HG02970 (cell line): ENCODE data around the gene OLFML2A.
"Not testable (repeated sequence)": the region's sequence is repeated elsewhere in the genome, so short reads cannot be mapped to it uniquely, and the experiment has no call there.

ENCODE experiments used
- ATAC-seq: cut with Tn5 transposase; IDR thresholded peaks from one replicate; pipeline ENCODE4 v1.9.1; 2021; ENCODE audit warnings: mild to moderate bottlenecking, moderate library complexity, moderate number of reproducible peaks; ENCODE audit not compliant: unreplicated experiment, low FRiP score

The OLFML2A gene

DNA sequence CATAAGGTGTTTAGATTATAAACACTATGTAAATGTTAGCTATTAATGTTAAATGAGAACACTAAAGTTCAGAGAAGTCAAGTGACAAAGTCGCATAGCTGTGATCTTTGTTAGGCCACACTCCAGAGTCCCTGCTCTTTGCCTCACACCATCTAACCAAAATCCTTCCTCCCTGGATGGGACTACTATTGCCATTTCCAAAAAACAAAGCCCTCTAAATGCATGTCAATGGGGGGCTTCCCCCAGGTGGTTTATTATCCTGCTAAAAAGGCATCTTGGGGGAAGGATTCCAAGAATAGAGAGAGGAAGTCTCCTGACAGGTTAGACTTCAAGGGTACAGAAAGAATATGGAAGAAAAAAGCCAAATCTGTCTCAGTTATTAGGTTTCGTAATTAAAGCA is 16.2 kb upstream of the OLFML2A start:
- ATAC-seq: no peak

DNA sequence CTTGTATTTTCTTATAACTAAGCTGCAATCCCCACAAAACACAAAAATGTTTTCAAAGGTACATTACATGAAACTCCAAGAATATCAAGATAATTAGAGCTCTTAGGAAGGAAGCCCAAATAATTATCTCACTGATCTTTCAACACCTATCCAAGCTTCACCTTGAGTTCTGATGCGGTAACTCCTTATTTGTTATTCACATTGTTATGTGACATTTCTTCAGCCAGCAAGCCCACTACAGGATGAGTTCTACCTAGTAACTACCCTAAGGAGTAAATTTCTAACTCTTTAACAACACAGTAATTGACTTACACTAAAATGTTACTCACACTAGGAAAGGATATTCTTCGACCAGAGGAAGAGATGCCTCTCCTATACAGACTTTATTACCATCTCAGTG is 15.7 kb upstream of the OLFML2A start:
- ATAC-seq: no peak

DNA sequence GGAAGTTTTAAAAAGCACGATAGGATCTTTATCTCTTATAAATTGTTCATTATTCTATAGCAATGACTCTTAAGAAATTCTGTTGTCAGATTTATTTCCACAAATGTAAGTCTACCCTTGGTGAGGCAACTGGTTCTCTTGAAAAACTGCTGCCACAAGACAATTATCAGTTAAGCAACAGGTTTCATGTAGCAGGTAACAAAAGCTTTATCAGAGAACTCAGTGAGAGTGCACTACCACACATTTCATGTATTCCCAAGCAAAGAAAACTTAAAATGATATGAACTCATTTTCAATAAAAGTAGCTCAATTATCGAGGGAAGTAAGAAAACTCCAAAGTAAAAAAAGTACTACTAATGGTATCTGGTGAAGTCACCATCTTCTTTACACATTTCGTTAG is 15.2 kb upstream of the OLFML2A start:
- no peak for ATAC-seq

DNA sequence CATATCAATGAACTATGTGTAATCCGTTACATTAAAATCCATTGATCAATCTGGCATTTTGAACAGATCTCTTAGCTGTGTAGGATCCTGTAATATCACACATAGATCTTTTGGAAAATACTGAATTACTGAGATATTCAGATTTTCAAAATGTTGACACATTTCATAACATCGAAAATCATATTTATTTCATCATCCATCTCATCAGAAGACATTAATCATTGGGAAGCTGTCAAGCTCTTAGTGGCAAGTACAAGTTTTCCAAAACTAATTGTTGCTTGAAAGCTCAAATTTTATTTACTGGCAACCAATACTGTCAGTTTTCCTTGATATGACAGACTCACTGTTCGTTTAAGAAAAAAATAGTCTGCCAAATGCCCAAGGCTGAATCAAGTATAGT is 14.3 kb upstream of the OLFML2A start:
- ATAC-seq: no peak

DNA sequence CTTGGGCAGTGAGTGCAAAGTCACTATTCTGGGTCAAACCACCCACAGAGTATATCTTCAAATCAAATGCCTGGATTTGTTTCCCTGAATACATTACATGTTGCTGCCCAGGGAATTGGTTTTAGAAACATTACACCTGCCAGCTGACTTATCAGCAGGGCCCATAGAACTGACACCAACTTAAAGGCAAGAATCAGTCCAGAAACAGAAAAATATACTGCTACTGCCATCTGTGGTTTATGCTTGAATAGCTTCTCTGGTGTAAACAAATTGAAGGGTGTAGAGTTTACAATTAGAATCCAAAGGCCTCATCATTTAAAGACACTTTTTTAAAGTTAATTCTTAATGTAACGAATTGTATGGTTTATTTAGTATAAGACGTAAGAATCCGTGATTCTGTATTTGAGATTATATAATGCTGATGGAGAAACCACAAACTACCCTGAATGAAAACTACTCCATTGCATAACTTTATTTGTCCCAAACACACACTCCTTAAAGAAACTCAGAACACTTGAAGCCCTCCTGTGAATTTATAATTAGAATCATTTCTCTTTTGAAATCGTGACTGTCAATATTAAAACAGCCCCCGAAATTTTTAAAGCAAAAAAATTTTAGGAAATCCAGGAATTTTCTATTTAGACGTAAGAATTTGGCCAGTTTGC is 12.0 kb upstream of the OLFML2A start:
- ATAC-seq: no peak

DNA sequence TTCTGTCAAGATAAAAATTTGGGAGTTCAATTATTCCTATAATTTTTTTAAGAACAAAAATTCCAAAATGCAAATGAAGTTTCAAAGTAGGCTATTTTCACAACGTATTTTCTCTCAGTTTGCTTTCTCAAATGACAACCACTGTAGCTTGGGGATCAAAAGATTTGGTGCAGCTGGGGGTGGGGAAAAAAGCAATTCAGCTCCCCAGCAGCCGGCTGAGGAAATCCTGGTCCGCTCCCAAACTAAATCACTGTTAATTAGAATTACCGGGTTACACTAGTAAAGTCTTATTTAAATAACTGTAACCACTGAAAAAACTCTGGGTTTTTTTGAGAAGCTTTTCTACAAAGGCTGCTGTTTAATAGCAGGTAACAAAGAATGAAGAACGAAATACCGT is 11.5 kb upstream of the OLFML2A start:
- no peak for ATAC-seq

DNA sequence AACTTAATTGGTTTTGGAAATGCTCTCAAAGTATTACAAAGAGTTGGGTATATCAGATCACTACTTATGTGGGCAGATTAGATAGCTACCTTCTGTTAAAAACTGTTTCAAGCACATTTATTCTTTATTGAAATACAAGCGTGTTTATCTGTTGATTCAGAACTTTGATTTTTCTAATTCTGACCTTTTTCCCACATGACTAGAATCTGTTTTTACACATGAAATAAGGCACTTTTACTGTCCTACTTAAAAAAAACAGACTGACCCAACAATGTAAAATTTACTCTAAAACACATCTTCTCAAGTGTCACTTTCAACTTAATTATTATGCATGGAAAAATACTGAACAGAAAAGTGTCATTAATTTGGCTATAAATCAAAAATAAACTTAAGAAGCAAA is 10.6 kb upstream of the OLFML2A start:
- ATAC-seq: no peak

DNA sequence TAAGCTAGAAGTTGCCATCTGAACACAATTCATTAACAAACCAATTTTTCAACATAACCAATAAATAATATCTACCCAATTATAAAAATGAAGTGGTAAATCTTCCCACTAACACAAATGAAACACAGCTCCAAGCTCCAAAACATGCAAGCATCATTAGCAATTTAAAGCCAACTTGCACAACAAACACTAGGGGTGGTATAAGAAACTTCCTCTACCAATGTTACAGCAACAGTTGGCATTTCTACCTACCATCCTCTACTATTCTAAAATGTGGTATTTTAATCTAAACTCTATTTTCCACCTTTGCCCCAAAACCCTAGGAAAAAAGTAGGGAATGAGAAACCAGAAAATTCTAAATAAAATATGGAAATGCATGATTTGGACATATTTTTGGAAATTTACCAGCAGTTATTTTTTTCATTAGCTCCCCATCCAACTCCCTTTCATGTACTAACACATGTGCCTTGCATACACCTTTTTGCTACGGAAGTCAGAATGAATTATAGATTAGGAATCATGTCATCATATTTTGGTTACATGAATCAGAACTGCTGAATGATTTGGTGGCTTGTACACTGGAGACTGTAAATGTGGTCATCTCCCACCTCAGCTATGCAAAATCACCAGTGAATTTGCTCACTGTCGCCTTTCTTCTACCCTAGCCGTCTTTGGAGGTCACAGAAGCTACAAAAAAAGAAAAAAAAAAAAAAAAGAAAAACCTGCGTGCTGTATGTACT is 9.9 kb upstream of the OLFML2A start:
- ATAC-seq: no peak

DNA sequence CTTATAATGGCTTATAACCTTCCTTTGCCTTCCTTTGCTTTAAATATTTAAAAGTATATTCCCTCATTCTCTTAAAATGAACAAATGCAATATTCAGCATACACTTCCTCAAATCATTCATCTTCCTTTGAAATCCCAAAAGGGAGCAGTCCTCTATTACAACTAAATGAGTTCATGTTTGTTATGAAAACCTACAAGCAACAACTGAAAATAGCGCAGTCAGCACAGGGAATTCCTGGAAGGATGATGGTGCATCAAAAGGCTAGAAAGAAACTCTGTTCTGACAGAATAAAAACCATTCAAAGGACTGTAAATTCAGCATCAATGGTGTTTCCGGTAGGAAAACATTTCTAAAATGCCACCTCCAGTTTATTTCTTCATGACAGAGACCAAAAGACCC is 9.1 kb upstream of the OLFML2A start:
- no peak for ATAC-seq

DNA sequence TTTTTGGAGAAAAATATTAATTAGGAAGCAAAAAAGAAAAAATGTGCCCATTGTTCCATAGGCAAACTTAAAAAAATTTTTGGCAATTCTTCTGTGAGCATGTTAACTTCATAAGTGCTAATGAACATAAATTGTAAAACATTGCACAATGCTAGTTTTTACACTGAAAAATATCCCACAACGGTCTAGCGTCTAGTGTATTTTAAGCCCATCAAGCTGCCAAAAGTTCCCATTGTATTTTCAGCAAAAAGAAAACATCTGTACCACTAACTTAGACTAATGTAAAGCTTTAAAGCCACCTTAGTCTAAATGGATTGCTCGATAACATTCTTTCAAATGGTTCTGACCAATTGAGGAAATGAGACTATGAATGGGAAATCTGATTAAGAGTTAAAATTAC is 8.6 kb upstream of the OLFML2A start:
- no peak for ATAC-seq

DNA sequence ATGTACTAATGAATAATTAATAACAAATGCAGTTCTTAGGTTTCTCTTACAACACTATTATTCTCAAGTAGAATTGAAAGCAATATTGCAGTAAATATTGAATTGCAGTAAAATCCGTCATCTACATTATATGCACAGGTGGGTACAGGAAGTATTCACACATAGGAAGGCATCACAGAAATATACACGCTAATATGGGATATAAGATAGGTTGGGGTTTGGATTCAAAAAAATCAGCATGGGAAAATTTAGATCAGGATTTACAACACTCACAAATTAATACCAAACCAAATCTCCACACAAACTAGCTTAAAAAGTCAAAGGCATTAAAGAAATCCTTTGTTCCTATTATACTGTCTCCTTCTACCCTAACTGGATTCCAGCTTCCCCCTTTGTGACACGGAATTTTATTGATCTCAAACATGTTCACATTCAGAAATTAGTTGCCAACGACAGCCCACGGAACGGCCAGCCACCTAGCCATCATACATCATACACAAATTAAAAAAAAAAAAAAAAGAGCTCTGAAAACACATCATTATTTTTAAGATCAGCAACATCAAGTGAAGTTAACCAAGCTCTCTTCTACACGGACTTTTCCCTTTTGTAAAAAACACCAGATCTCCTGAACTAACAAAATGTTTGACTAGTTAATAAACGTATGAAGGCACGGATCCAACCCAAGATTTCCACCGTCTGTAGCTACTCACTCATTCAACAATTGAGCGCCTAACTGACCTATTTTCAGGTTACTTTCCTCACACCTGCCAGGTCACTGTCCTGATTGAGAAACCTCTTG is 8.0 kb upstream of the OLFML2A start:
- no peak for ATAC-seq

DNA sequence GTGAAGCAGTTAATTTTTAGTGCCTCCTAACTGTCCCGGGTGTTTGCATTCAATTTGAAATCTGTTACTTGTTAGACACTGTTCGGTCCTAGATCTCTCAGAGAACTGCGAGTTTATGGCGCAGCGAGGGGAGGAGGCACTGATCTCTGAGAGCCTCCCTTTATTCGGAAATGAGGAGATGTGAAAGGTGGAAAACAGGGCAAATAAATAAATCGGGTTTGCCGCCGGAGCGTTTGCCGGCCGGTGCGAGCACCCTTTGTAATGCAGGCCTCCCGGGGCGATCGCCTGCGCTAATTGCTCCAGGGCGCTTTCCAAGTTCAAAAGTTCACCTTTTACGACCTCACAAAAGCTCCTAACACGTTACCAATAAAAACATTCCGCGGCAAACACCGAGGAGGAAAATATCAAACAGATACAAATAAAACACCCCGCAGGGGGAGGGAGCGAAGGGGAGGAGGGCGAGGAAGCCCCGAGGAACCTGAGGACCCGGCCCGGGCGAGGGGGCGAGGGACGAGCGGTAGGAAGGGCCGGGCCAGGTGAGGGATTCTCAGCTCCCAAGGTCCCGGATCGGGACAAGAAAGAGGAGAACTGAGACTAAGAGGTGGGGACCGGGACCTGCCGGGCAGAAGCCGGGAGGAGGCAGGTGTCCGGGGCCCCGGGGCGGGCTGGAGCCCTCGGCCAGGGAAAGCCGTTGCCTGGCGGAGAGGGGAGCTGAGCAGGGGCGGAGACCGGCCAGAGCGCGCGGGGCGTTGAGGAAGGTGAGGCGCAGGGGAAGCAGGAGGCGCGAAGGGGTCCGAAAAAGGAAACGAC is 7.2 kb upstream of the OLFML2A start:
- no peak for ATAC-seq

DNA sequence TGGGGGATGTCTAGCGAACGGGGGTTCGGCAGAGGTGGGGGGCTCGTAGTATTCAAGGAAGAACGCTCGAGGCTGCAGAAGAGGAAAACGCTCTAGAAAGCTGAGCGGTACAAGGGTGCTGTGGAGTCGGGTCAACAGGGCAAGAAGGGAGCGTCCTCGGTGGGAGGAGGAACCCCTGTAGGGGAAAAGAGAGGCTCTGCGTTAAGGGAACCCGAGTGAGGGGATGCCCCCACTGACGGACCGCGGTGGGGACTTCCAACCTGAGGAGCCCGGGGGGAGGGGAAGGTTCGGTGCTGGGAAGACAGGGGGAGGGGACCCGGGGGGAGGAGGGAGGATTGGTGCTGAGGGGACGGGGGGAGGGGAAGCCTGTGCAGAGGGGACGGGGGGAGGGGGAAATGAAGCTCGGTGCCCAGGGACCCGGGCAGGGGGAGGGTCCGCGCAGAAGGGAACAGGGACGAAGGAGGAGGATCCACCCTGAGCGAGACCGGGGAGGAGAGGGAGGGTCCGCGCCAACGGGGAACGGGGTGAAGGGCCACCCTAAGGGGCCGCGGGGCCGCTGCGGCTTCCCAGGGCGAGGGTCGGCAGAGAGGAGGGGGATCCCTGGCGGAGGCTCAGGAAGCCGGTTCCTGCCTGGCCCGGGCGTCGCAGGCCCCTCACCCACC is 6.4 kb upstream of the OLFML2A start:
- no peak for ATAC-seq

DNA sequence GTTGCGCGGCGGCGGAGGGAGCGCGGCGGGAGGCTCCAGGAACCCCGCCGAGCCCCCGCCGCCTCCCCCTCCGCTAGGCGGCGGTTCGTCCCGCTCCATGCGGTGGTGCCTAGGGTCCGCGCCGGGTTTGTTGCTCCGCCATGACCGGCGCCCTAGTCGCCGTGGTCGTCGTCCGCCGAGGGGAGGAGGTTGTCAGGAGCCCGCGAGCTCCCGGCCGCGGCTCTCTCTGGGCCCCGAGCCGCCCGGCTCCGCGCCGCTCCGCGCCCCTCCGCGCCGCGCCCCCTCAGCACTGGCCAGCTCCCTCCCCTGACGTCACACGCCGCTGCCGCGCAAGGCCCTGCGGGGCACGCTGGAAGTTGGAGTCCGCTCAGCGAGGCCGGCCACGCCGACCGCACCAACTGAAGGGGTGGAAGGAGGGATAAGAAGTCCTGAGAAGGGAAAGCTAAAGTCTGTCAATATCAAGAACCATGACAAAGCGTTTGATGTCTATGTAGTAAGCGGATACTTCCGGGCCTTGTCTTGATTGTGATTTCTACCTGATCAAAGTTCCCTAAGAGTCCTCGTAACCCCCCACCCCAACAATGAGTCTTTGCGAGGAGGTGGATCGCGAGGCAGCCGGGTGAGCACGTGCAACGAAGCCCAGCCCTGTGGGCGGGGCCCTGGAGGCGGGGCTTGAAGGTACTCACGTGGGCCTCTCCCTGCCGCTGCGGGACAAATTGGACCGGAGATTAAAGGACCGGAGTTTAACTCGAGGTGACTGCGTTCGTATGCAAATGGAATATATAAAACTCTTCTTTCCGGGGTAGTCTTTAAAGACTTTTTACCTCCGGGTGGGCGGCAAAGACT is 5.7 kb upstream of the OLFML2A start, which contains the start of gene NR6A1:
NR6A1 (minus strand) TSS at position 291 of the 846 bp plus-strand sequence.
- peak; percentile 89 for ATAC-seq

DNA sequence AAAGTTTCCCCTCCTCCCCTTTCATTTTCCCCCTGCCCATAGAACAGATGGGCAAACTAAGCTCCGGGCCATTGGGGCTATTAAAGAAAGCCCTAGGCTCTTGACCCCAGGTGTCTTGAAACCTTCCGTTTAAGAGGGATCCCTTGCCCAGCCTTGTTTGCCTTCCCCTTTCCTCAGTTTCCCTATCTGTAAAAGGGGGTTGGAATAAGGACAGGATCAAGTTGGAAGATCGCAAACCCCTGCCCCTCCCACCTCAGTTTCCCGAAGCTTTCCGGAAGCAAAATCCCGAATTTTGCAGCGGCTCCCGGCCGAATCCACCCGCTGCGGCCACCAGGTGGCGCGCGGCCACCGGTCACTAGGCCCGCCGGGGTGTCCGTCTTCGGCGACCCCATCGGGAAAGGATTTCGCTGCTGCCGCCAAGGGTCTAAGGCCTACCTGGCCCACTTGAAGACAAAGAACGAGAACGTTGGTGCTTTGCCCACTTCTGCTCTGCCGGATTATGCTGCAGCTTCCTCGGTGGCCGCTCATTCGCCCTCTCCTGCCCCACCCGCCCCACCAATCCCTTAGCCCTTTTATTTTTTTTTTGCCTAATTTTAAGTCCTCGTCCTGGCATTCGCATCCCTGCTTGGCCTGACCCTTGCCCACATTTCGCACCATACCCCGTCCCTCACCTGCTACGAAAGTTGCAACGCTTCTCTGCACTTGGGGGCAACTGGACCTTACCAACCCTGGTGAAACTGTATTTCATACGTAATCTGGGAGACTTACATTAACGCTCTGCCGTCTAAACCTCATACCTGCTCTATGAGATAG is 4.9 kb upstream of the OLFML2A start:
- no peak for ATAC-seq

DNA sequence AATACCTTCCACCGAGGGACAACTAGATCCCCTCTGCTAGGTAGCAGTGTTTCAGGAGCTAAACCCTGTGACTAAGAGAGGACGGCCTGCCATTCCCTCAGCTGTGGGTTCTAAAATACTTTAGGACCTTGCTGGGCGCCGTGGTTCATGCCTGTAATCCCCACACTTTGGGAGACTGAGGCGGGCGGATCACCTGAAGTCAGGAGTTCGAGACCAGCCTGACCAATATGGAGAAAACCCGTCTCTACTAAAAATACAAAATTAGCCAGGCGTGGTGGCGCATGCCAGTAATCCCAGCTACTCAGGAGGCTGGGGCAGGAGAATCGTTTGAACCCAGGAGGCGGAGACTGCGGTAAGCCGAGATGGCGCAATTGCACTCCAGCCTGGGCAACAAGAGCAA is 4.1 kb upstream of the OLFML2A start:
- ATAC-seq: not testable (repeated sequence)

DNA sequence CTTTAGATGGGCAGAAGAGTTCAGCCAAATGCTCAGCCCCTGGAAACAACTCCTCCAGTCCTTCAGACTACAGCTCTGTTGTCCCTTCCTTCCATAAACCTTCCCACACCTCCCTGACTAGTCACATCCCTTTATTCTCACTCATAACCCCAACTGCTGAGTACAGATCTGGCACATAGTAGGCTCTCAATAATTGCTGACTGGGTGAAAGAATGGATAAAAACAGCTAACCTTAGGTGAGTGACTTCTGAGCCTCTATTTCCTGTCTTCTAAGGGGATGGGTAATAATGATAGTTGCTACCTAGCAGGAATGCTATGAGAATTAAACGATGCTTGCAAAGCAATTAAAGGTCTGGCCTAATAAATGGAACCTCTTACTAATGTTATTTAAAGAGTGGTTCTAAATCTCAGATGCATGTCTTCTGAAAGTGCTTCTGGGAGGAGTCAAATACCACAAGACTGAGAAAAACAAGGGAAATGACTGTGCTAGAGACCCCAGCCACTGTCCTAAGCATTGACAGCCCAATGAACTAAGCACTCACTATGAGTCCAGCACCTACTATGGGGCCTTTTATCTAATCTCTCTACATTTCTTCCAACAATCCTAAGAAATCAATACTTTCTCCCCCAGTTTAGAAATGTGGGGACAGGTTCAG is 3.3 kb upstream of the OLFML2A start:
- no peak for ATAC-seq
